Gastrocnemius medialis (tissue), 4 donors: ENCODE measurements around the gene MYO3B.

Experiments used
- POLR2A ChIP-seq, 2 donors: fragments of 450-650 bp; IDR thresholded peaks; one replicate each; pipeline ENCODE4 v1.6.1; 2017; ENCODE audit warnings: antibody characterized with exemption in 2 of 2, mild to moderate bottlenecking in 2 of 2, moderate library complexity in 2 of 2
- TF ChIP-seq, protein P1 (sequence below), 5 experiments: fragments of 450-650 bp in 3 of 5; fragments of 200-600 bp in 2 of 5; sonication (generic) in 2 of 5; IDR thresholded peaks in 4 of 5; conservative IDR thresholded peaks in 1 of 5; 1 replicate in 4 of 5; 2 replicates in 1 of 5; pipeline ENCODE4 v1.5.1; 2016 to 2019; ENCODE audit warnings: antibody characterized with exemption in 5 of 5, mild to moderate bottlenecking in 3 of 5, moderate library complexity in 3 of 5

DNA sequence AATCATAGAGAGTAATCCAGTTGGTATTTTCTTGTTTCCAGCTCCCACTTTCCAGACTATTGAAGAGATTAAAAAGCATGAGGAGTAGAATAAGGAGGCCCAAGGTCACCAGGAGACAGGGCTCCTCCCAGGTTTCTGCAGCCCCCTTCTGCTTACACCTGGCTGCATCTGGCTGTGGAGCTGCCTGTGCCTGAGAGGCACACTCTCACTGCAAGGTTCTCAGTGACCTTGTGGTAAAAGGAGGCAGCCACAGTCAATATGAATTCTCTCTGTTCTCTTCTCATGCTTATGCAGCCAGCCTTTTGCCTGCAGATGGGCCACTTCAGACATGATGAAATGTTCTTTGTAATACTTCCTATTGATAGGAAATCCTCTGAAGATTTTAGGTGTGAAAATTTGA is 233.7 kb downstream of the MYO3B start:
- TF ChIP-seq POLR2A (IDR thresholded peaks at IDR 0.05): no peak
- TF ChIP-seq, protein P1, sequence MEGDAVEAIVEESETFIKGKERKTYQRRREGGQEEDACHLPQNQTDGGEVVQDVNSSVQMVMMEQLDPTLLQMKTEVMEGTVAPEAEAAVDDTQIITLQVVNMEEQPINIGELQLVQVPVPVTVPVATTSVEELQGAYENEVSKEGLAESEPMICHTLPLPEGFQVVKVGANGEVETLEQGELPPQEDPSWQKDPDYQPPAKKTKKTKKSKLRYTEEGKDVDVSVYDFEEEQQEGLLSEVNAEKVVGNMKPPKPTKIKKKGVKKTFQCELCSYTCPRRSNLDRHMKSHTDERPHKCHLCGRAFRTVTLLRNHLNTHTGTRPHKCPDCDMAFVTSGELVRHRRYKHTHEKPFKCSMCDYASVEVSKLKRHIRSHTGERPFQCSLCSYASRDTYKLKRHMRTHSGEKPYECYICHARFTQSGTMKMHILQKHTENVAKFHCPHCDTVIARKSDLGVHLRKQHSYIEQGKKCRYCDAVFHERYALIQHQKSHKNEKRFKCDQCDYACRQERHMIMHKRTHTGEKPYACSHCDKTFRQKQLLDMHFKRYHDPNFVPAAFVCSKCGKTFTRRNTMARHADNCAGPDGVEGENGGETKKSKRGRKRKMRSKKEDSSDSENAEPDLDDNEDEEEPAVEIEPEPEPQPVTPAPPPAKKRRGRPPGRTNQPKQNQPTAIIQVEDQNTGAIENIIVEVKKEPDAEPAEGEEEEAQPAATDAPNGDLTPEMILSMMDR (IDR thresholded peaks at IDR 0.05 in 4 of 5, conservative IDR thresholded peaks at IDR 0.05 in 1 of 5): no peak
